DND-41 (cell line): ENCODE measurements around the gene COL23A1.

Experiments used
- ATAC-seq: fragments of 200-7000 bp; cut with Tn5 transposase; 3 replicates; pipeline ENCODE4 v1.9.1; 2021; ENCODE audit warnings: low read depth; ENCODE audit not compliant: insufficient read depth
- DNase-seq: peaks from one replicate; pipeline ENCODE4 v3.0.0-alpha.2; 2020
- H2AFZ ChIP-seq: 2 replicates; pipeline ENCODE4 v1.6.0; 2012; ENCODE audit warnings: low read depth, low read length
- H3K27ac ChIP-seq: 2 replicates; pipeline ENCODE4 v1.5.1; 2012; ENCODE audit warnings: low read length, inconsistent platforms
- H3K27me3 ChIP-seq: fragments of 200-600 bp; sonication (generic); 2 replicates; pipeline ENCODE4 v1.6.0; 2012; ENCODE audit warnings: low read length, mild to moderate bottlenecking, inconsistent platforms; ENCODE audit not compliant: insufficient read depth, poor library complexity
- H3K36me3 ChIP-seq: 2 replicates; pipeline ENCODE4 v1.5.1; 2012; ENCODE audit warnings: low read length, inconsistent platforms; ENCODE audit not compliant: insufficient read depth
- H3K4me1 ChIP-seq: 2 replicates; pipeline ENCODE4 v1.5.1; 2012; ENCODE audit warnings: mild to moderate bottlenecking, low read length; ENCODE audit not compliant: insufficient read depth
- H3K4me2 ChIP-seq: 2 replicates; pipeline ENCODE4 v1.6.0; 2012; ENCODE audit warnings: mild to moderate bottlenecking, moderate library complexity, low read length, inconsistent platforms; ENCODE audit not compliant: insufficient read depth
- H3K4me3 ChIP-seq, 2 experiments: fragments of 200-600 bp in 1 of 2; shearing (Covaris generic) in 1 of 2; 2 replicates each; pipeline ENCODE4 v1.5.1; 2012 to 2016; ENCODE audit warnings: inconsistent platforms in 2 of 2, low read length in 2 of 2, mild to moderate bottlenecking in 2 of 2, low read depth in 1 of 2, moderate library complexity in 1 of 2
- H3K79me2 ChIP-seq: 2 replicates; pipeline ENCODE4 v1.6.0; 2012; ENCODE audit warnings: low read length, inconsistent platforms; ENCODE audit not compliant: insufficient read depth
- H3K9ac ChIP-seq: 2 replicates; pipeline ENCODE4 v1.6.0; 2012; ENCODE audit warnings: low read depth, mild to moderate bottlenecking, inconsistent platforms, low read length, moderate library complexity
- H3K9me3 ChIP-seq: 2 replicates; pipeline ENCODE4 v1.5.1; 2012; ENCODE audit warnings: low read length, moderate library complexity, mild to moderate bottlenecking, inconsistent platforms; ENCODE audit not compliant: insufficient read depth, severe bottlenecking
- H4K20me1 ChIP-seq: 2 replicates; pipeline ENCODE4 v1.6.0; 2012; ENCODE audit warnings: low read length; ENCODE audit not compliant: insufficient read depth
- EZH2 ChIP-seq: IDR thresholded peaks from 3 replicates; pipeline ENCODE4 v1.6.1; 2012; ENCODE audit warnings: borderline replicate concordance, low read depth, mild to moderate bottlenecking, moderate library complexity, low read length, inconsistent platforms; ENCODE audit not compliant: severe bottlenecking
- TF ChIP-seq, protein P1 (sequence below): IDR thresholded peaks from 2 replicates; pipeline ENCODE4 v1.5.1; 2012; ENCODE audit warnings: borderline replicate concordance, low read length, moderate library complexity, mild to moderate bottlenecking; ENCODE audit not compliant: poor library complexity, severe bottlenecking; ENCODE audit errors: extremely low read depth

COL23A1 gene

GRCh38 chr5:178335302-178336030 lies 254.7 kb downstream of the COL23A1 start:
- no peaks in the 10 kb centered on the region for H3K9me3 ChIP-seq
- ATAC-seq (no peak), DNase-seq (no peak)
- H3K4me1 ChIP-seq: peaks cover 5% of the 10 kb centered on the region; the same call in 1 of the 2 replicates
- no peaks in the 10 kb centered on the region for H4K20me1 ChIP-seq
- H3K27ac ChIP-seq: no peak overlapping the region
- no peak overlapping the region for H3K9ac ChIP-seq
- no peaks in the 10 kb centered on the region for H3K79me2 ChIP-seq
- no peaks in the 10 kb centered on the region for H3K36me3 ChIP-seq
- no peaks in the 10 kb centered on the region for H3K27me3 ChIP-seq
- H3K4me2 ChIP-seq: no peak overlapping the region
- TF ChIP-seq EZH2: no peak
- TF ChIP-seq, protein P1, sequence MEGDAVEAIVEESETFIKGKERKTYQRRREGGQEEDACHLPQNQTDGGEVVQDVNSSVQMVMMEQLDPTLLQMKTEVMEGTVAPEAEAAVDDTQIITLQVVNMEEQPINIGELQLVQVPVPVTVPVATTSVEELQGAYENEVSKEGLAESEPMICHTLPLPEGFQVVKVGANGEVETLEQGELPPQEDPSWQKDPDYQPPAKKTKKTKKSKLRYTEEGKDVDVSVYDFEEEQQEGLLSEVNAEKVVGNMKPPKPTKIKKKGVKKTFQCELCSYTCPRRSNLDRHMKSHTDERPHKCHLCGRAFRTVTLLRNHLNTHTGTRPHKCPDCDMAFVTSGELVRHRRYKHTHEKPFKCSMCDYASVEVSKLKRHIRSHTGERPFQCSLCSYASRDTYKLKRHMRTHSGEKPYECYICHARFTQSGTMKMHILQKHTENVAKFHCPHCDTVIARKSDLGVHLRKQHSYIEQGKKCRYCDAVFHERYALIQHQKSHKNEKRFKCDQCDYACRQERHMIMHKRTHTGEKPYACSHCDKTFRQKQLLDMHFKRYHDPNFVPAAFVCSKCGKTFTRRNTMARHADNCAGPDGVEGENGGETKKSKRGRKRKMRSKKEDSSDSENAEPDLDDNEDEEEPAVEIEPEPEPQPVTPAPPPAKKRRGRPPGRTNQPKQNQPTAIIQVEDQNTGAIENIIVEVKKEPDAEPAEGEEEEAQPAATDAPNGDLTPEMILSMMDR: no peak
- no peak overlapping the region for H2AFZ ChIP-seq
- H3K4me3 ChIP-seq: no peak overlapping the region

DNA sequence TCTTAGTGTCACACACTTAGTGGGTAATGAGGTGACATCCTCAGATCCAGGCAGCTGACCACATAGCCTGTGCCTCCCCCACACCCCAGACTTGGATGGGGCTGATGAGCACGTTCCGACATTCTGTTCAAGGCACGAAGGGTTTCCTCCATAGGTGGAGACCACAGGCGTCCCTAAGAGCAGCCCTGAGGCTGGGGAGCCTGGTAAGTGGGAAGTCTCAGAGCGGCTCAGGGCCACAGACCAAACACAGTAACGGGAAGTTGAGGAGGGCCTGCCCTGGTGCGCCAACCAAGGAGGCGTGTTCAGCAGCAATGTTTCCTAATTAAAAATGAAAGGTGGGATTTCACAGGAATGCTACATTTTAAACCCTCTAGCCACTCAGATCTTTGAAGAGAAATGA lies 255.3 kb downstream of the COL23A1 start:
- Histone ChIP-seq H3K27ac (no peak overlapping the region), H3K79me2 (no peaks in the 10 kb centered on the region), H3K36me3 (no peaks in the 10 kb centered on the region), H3K4me1 (peaks cover 6% of the 10 kb centered on the region; the same call in 1 of the 2 replicates), H3K27me3 (no peaks in the 10 kb centered on the region), H3K4me3 (no peak overlapping the region), H3K4me2 (no peak overlapping the region), H4K20me1 (no peaks in the 10 kb centered on the region), H2AFZ (no peak overlapping the region), H3K9ac (no peak overlapping the region), H3K9me3 (no peaks in the 10 kb centered on the region)
- TF ChIP-seq EZH2: no peak
- TF ChIP-seq, protein P1: no peak
- no peak for ATAC-seq
- DNase-seq: no peak

DNA sequence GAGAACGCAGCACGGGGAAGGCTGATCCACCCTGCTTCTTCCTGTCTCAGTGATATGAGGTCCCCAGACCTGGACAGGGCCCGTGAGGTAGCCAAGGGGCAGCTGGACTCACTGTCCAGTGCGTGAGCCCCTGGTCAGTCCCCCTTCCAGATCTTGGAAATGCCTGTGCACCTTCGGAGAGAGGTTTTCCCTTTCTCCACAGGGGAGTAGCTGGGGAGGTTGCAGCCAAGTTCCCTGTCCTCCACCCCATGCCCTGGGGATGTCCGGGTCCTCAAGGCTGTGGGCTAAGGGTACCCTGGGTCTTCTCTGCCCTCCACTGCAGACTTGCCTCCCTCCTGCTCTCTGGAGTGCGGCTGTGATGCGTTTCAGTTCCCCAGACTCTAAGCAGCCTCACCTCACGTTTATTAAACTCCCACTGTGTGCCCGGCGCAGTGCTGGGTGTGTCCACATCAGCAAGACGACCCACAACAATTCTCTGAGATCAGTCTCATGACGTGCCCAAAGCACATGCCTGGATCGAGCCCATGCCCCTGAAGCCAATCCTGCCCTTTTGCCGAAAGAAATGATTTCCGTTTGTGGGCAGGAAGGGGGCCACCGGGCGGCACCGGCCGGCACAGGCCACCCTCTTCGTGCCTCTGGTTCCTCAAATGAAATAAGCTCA lies 256.2 kb downstream of the COL23A1 start:
- H4K20me1 ChIP-seq: no peaks in the 10 kb centered on the region
- H3K79me2 ChIP-seq: no peaks in the 10 kb centered on the region
- peaks cover 6% of the 10 kb centered on the region; the same call in 1 of the 2 replicates for H3K4me1 ChIP-seq
- H3K27me3 ChIP-seq: no peaks in the 10 kb centered on the region
- DNase-seq: no peak
- H3K4me2 ChIP-seq: no peak overlapping the region
- H2AFZ ChIP-seq: no peak overlapping the region
- no peak for TF ChIP-seq EZH2
- TF ChIP-seq, protein P1: no peak
- no peak overlapping the region for H3K27ac ChIP-seq
- no peak for ATAC-seq
- H3K9ac ChIP-seq: no peak overlapping the region
- H3K9me3 ChIP-seq: no peaks in the 10 kb centered on the region
- no peaks in the 10 kb centered on the region for H3K36me3 ChIP-seq
- no peak overlapping the region for H3K4me3 ChIP-seq
